Measurements from ENCODE around the gene CTSC.

- TF ChIP-seq CTCF (IDR thresholded peaks at IDR 0.05) (no peak), POLR2A (IDR thresholded peaks at IDR 0.05) (no peak)
Measured at GRCh38 chr11:88363648-88364065, 26.1 kb upstream of the CTSC start.
